Measurements from ENCODE around the gene IGSF21.

IGSF21 gene

DNA sequence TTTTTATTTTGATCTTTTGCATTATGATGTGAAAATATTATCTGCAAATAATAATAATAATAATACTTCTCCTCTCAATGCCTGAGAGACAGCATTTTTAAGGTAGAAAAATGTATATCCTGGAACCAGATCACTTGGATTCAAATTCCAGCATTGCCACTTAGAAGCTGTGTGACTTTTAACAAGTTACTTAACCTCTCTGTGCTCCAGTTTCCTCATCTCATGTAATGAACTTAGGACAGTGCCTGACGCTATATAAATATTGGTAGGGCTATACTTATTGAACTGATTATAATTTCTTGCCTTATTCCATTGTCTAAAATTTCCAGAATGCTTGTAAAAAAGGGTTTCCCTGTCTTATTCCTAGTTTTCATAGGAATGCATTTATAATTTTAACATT is 137.2 kb downstream of the IGSF21 start:
- TF ChIP-seq, protein P1, sequence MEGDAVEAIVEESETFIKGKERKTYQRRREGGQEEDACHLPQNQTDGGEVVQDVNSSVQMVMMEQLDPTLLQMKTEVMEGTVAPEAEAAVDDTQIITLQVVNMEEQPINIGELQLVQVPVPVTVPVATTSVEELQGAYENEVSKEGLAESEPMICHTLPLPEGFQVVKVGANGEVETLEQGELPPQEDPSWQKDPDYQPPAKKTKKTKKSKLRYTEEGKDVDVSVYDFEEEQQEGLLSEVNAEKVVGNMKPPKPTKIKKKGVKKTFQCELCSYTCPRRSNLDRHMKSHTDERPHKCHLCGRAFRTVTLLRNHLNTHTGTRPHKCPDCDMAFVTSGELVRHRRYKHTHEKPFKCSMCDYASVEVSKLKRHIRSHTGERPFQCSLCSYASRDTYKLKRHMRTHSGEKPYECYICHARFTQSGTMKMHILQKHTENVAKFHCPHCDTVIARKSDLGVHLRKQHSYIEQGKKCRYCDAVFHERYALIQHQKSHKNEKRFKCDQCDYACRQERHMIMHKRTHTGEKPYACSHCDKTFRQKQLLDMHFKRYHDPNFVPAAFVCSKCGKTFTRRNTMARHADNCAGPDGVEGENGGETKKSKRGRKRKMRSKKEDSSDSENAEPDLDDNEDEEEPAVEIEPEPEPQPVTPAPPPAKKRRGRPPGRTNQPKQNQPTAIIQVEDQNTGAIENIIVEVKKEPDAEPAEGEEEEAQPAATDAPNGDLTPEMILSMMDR (IDR thresholded peaks at IDR 0.05; ENCODE audit: insufficient read depth, low read depth, low read length, missing control alignments) = no peak
- no peak for DNase-seq (ENCODE audit: low read depth)
- no peak overlapping the region for H3K4me3 ChIP-seq (ENCODE audit: low read length)

DNA sequence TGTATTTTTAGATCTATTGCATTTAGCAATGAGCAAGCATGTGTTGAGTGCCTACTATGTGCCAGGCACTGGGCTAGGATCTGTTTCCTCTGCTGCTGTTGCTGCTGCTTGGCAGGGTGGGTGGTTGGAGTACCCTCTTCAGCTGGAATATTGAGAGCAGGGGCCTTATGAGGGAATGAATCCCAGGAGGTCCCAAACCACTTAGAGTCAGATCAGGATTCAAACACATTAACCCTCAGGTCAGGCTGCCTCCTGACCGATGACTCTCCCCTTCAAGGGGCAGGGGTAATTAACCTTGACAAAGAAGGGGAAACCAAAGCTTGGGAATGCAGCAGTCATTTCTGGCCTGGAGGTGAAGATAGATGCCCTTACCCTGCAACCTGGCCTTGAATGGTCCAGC is 138.0 kb downstream of the IGSF21 start:
- no peak overlapping the region for H3K4me3 ChIP-seq (ENCODE audit: low read length)
- TF ChIP-seq, protein P1 (IDR thresholded peaks at IDR 0.05; ENCODE audit: insufficient read depth, low read depth, low read length, missing control alignments) = no peak
- no peak for DNase-seq (ENCODE audit: low read depth)

DNA sequence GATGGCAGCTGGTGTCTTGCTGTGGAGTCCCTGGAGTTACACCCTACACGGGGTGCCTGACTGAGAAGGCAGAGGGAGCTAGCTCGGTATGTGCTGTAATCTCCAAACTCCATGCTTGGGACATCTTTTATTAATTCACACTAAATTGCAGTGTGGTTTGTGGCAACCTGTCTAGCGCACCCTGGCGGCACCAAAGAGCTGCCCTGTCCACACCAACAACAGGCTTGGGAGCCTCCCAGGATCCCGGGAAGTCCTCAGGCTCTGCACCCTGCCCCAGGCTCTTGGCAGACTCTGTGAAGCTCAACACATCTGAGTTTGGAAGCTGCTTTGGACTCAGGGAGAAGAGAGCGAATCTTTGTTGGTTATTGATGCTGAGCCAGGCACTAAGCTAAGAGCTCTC is 138.9 kb downstream of the IGSF21 start:
- no peak overlapping the region for H3K4me3 ChIP-seq (ENCODE audit: low read length)
- no peak for DNase-seq (ENCODE audit: low read depth)
- TF ChIP-seq, protein P1 (IDR thresholded peaks at IDR 0.05; ENCODE audit: insufficient read depth, low read depth, low read length, missing control alignments) = no peak

DNA sequence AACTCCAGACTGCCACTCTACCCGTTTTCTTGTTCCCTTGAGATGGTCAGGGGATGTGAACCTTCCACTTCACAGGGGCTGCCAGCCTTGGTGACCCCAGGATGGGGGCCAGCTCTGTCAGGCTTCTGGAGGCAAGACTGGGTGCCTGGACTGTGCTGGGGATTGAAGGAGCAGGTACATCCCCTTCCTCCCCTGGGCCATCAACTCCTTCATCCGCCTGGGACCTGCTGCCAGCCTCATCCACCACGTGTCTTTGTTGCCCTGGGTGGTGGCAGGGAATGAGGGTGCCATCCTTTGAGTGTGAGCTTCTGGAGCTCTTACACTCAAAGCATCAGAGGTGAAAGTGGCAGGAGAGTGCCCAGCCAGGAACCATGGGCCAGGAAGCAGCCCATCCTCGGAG is 139.6 kb downstream of the IGSF21 start:
- TF ChIP-seq, protein P1 (IDR thresholded peaks at IDR 0.05; ENCODE audit: insufficient read depth, low read depth, low read length, missing control alignments) = no peak
- H3K4me3 ChIP-seq (ENCODE audit: low read length) = no peak overlapping the region
- no peak for DNase-seq (ENCODE audit: low read depth)

DNA sequence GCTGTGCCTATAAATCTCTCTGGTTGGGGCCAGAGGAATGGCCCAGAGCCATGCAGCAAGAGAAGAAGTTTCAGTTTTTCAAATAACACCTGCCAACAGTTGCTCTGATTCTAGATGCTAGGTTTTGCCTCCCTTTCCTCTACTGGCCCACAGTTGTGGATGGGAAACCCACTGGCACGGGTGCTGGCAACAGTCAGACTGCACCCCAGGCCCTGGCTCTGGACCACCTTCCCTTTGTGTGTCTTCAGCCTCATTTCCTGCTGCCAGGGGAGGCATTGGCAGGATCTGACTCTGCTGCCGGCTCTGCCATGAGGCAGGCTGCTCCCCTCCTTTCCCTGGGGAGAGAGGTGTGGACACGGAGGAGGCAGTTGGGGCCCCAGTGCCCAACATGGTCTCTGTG is 142.0 kb downstream of the IGSF21 start:
- H3K4me3 ChIP-seq (ENCODE audit: low read length) = no peak overlapping the region
- TF ChIP-seq, protein P1 (IDR thresholded peaks at IDR 0.05; ENCODE audit: insufficient read depth, low read depth, low read length, missing control alignments) = no peak
- no peak for DNase-seq (ENCODE audit: low read depth)

DNA sequence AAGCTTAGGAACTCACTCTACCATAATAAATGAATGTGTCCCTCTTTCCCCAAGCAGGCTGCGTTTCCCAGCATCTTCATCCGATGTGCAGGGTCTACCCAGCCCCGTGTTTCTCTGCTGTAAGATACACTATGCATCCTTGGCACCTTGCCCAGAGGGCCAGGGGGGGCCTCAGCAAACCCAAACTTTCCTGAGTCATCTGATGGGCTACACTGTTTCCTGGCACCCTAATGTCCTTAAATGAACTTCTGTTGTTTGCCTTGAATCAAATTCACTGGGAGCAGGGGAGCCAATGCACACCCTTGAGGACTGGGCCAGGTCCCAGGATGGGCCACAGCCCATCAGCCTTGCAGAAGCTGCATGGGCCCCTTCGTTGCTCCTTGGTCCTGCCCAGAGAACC is 145.5 kb downstream of the IGSF21 start:
- DNase-seq (ENCODE audit: low read depth) = no peak
- no peak overlapping the region for H3K4me3 ChIP-seq (ENCODE audit: low read length)

More for the DNA sequence above, 145.5 kb downstream of the IGSF21 start:
- TF ChIP-seq, protein P1 (IDR thresholded peaks at IDR 0.05; ENCODE audit: insufficient read depth, low read depth, low read length, missing control alignments) = no peak

Data from epithelial cell of esophagus (primary cell).